HG02678 (cell line): ENCODE data around the gene EFNA1.

Experiments
- ATAC-seq: cut with Tn5 transposase; IDR thresholded peaks from one replicate; pipeline ENCODE4 v1.9.1; 2021; ENCODE audit warnings: mild to moderate bottlenecking, moderate library complexity; ENCODE audit not compliant: unreplicated experiment

The EFNA1 gene

GRCh38 chr1:155123801-155124200, 3.9 kb upstream of the EFNA1 start:
- ATAC-seq: no peak

DNA sequence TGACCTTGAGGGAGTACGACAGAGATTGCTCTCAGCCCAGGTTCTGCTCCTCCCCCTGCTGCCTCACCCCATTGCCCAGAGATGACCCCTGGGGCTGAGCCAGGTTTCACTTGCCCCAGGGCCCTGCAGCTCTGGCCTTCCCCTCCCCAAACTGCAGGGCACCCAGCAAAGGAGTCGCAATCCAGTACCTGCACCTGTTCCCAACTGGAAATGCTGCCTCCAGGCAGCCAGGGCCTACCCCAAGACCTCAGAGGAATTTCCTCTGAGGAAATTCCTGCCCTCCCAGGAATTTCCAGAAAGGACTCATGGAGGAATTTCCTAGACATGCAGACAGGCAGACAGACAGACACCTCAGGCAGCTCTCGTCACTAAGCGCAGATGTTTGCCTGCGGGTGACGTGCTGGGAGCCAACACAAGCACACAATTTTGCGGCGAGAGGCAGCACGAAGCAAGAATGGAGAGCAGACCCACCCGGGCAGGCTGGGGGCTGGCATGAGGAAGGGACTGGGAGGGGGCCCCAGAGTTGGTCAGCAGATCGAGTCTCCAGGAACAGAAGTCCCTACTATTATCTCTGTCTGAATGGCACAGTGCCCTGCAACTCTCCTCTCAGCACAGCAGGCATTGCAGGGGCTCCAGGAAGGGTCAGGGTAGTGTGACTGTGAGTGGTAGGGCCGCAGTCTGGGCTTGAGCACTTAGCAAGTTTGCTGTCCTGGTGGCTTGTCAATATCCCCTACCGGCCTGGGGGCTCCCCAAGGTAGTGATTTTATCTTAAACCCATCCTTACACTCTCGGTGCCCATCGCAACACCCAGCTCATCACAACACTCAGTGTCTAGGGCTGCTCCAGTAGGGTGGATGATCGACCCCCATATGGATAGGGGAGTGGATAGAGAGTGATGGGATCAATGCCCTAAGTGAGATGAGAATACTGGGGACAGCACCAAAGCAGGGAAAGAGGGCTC, 2.9 kb upstream of the EFNA1 start:
- ATAC-seq: no peak

- ATAC-seq: no peak
Observed at GRCh38 chr1:155125511-155125945, 2.1 kb upstream of the EFNA1 start.

DNA sequence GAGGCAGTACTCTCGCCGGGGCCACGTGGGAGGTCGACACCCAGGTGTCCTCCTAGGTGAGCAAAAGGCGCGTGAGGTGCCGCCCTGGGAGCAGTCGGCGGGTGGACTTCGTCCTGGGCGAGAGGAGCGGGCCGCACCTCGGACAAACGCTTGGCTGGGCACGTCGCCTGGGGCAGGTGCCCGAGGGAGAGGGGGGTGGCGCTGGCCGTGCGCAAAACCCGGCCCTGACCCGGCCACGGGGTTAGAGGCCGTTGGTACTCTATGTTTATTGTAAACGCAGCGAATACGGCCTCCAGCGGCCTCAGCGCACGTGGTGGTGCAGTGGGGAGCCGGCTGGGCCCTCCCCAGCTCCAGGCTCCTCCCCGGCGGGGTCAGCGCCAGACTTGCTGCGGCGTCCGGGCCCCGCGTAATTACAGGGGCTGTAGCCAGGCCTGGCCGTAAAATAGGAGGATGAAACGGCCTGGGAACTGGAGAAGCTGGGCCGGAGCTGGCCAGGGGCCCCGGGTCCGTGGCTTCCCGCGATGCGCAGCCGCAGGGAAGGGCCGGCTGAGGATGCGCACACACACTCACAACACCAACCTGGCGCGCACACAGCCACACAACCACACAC, 1.6 kb upstream of the EFNA1 start:
- ATAC-seq: no peak

- ATAC-seq: no peak
Observed at GRCh38 chr1:155126556-155127104, 1.0 kb upstream of the EFNA1 start.

- ATAC-seq: no peak
Observed at GRCh38 chr1:155127967-155128754, 485 bp downstream of the EFNA1 start.

DNA sequence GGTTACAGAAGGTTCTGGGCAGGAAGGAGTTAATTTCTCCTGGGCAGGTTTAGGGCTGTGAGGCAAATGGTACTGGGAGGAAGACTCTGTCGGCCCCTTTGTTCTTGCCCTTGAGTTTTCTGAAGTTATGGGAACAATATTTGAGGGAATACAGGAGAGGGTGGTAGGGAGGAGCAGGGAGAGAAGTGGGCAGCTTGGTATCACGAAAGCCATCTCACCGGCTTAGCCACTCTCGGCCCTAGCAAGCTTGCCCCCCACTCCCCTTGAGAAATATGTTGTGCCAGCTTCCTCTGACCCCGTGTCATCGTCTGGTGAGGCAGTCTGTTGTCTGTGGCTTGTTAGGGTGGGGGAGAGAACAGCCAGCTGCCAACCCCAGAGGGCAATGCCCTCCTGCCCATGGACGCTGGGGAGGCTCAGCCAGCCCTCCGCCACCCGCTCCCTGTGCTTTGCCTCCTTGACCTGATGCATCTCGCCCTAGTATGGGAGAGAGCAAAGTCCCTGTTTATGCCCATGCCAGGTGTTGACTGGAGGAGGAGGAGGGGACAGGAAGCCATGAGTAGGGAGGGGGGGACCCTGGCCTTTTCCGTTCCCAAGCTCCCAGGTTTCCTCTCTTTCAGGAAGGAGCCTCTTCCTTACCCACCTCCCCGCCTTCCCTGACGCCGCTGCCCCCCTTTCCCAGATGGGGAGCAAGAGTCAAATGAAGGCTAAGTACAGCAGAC, 1.2 kb downstream of the EFNA1 start:
- ATAC-seq: no peak

DNA sequence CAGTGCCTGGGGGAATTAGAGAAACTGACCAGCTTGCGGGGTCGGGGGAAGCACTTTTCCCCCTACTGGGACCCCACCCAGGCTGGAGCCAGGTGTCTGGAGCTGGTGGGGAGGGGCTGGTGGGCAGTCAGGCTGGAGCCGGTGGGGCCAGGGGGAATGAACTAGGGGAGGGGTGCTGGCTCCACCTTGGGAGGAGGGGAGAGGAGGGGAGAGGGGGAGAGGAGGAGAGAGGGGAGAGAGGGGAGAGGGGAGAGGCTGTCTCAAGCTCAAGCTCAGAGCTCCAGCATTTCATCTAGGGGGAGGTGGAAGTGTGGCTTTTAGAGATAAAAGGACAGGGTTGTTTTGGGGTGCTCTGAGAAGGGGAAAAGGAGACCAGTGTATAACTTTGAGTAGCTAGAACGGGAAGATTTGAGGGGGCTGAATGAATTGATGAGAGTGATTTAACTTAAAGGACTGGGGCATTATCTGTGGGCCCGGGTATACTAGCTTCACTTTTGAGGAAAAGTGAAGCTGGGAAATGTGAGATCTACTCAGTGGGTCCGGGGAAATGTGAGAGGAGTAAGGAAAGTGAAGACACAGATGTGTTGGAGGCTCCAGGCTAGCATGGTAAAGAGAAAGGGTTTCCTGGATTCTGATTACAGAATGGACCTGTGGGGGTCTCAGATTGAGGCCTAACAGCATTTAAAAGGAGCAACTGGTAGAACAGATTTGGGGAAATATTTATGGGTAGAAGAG, 2.8 kb downstream of the EFNA1 start:
- no peak for ATAC-seq

- no peak for ATAC-seq
Observed at GRCh38 chr1:155131285-155131684, 3.6 kb downstream of the EFNA1 start.

- ATAC-seq: no peak
Observed at GRCh38 chr1:155131856-155132255, 4.2 kb downstream of the EFNA1 start.

- no peak for ATAC-seq
Observed at GRCh38 chr1:155133799-155134281, 6.2 kb downstream of the EFNA1 start.

GRCh38 chr1:155134322-155134721, 6.6 kb downstream of the EFNA1 start:
- no peak for ATAC-seq

- ATAC-seq: peak; percentile 22
Observed at GRCh38 chr1:155134880-155135414, 7.3 kb downstream of the EFNA1 start.

GRCh38 chr1:155135415-155136028, 7.8 kb downstream of the EFNA1 start, which contains the start of gene SLC50A1:
SLC50A1 (plus strand) TSS chr1:155135852; CDS start chr1:155135912, 60 bp downstream.
- peak; percentile 82 for ATAC-seq

- no peak for ATAC-seq
Observed at GRCh38 chr1:155136748-155137147, 9.1 kb downstream of the EFNA1 start.

DNA sequence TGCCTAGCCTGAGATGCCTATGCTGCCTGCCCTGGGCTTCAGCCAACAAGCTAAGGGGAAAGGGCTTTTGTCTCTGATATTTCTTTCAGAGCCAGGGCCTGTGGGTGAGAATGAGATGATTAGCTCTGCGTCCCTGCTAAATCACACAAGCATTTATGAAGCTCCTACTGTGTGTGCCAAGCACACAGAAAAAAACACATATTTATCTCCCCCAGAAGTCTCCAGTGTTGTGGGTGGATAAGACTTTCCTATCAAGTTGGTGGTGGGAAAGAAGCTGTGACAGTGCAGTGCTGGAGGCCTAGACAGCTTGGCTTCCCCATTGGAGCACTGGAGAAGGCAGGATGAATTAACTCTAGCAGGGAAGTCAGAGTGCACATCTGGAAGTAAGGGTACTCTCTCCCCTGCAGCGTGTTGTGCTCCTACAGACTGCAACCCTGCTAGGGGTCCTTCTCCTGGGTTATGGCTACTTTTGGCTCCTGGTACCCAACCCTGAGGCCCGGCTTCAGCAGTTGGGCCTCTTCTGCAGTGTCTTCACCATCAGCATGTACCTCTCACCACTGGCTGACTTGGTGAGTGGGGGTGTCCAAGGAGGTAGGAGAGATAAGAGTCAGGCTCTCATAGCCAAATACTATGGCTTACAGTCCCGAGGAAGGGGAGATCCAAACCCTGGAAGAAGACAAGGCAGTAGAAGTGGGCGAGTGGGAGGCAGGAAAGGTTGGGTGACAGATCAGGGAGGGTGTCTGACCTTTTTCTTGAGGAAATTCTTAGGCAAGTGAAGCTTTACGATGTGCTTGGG, 9.7 kb downstream of the EFNA1 start:
- no peak for ATAC-seq

GRCh38 chr1:155139895-155140629, 12.4 kb downstream of the EFNA1 start, which contains the start of gene DPM3:
DPM3 (minus strand) TSS chr1:155140531; CDS start chr1:155140240, 291 bp downstream.
- ATAC-seq: peak; percentile 71
